ENCODE measurements around the gene DHRSX.
"Not testable (repeated sequence)": the region's sequence is repeated elsewhere in the genome, so short reads cannot be mapped to it uniquely, and the experiment has no call there.

Gene DHRSX

DNA sequence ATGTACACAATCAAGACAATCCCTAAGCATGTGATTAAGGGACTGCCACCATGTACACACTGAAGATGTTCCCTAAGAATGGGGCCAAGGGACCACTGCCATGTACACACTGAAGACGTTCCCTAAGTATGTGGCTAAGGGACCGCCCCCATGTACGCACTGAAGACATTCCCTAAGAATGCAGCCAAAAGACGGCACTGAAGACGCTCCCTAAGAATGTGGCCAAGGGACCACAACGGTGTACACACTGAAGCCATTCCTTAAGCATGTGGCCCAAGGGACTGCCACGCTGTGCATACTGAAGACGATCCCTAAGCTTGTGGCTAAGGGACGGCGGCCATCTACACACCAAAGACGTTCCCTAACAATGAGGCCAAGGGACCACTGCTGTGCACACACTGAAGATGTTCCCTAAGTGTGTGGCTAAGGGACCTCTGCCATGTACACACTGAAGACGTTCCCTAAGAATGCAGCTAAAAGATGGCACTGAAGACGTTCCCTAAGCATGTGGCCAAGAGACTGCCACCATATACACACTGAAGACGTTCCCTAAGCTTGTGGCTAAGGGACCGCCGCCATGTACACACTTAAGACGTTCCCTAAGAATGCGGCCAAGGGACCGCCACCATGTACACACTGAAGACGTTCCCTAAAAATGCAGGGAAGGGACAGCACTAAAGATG is 26.4 kb downstream of the DHRSX start:
- DNase-seq = no peak

DNA sequence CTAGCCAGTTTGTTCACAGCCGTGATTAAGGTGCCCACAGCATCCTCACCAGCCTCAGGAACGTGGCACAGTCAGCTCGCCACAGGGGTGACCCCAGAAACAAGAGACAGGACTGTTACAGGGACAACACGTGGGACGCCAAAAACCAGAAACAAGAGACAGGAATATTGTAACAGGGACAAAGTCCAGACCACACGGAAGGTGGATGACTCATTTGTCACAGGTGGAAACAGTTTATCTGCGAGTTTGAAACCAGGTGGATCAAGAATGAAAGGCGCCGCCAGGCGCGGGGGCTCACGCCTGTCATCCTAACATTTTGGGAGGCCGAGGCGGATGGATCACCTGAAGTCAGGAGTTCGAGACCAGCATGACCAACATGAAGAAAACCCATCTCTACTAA is 27.7 kb downstream of the DHRSX start:
- not testable (repeated sequence) for DNase-seq

DNA sequence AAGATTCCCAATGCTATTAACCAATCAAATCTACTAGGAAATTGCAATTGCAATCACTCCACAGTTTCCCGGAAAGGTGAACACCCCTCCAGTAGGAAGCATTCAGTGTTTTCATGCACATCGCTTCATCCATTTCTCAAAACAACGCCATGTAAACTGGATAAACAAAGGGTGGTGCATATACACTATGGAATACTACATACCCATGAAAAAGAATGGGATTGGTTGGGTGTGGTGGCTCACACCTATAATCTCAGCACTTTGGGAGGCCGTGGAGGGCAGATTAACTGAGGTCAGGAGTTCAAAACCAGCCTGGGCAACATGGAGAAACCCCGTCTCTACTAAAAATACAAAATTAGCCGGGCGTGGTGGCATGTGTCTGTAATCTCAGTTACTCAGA is 29.1 kb downstream of the DHRSX start:
- no peak for DNase-seq

DNA sequence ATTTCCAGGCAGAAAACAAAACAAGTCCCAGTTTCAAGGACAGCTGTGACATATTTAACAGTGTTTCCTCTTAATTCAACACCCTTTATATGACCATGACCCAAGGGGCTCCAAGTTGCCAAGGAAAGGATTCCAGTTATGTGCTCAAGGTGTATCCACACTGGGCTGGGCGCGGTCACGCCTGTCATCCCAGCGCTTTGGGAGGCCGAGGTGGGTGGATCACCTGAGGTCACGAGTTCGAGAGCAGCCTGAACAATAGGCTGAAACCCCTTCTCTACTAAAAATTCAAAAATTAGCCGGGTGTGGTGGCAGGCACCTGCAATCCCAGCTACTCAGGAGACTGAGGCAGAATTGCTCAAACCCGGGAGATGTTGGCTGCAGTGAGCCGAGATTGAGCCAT is 29.6 kb downstream of the DHRSX start:
- not testable (repeated sequence) for DNase-seq

DNA sequence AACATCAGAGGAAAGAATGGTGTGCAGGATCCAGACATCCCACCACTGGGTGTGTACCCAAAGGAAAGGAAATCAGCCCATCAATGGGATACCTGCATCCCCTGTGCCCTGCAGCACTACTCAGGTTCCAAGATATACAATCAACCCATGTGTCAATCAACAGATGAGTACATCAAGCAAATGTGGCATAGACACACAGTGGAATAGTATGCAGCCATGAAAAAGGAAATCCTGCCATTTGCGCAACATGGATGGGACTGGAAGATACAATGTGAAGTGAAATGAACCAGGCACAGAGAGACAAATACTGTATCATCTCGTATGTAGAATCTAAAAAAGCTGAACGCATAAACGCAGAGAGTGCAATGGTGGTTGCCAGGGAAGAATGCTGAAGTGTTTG is 30.9 kb downstream of the DHRSX start:
- DNase-seq = not testable (repeated sequence)

DNA sequence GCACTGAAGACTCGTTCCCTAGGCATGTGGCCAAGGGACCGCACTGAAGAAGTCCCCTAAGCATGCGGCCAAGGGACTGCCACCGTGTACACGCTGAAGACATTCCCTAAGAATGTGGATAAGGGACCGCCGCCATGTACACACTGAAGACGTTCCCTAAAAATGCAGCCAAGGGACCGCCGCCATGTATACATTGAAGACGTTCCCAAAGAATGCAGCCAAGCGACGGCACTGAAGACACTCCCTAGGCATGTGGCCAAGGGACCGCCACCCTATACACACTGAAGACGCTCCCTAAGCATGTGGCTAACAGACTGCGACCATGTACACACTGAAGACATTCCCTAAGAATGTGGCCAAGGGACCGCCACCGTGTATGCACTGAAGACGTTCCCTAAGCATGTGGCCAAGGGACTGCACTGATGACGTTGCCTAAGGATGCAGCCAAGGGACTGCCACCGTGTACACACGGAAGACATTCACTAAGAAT is 31.5 kb downstream of the DHRSX start:
- no peak for DNase-seq

DNA sequence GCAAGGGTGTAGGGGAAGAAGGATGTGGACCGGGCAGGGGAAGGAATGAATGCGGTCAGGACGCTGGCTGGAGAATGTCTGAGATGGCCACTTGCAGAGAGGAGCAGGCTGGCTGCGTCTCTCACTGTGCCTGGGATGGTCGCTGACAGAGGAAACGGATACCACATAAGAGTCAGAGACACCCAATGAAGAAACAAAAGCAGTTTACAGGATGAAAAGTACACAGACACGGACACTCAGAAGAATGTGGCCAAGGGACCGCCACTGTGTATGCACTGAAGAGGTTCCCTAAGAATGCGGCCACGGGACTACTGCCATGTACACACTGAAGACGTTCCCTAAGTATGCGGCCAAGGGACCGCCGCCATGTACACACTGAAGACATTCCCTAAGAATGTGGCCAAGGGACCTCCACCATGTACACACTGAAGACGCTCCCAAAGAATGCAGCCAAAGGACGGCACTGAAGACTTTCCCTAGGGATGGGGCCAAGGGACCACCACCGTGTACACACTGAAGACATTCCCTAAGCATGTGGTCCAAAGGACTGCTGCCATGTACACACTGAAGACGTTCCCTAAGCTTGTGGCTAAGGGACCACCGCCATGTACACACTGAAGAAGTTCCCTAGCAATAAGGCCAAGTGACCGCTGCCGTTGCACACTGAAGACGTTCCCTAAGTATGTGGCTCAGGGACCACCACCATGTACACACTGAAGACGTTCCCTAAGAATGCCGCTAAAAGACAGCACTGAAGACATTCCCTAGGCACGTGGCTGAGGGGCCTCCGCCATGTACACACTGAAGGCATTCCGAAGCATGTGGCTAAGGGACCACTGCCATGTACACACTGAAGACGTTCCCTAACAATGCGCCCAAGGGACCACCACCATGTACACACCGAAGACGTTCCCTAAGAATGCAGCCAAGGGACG is 32.2 kb downstream of the DHRSX start:
- DNase-seq = no peak

DNA sequence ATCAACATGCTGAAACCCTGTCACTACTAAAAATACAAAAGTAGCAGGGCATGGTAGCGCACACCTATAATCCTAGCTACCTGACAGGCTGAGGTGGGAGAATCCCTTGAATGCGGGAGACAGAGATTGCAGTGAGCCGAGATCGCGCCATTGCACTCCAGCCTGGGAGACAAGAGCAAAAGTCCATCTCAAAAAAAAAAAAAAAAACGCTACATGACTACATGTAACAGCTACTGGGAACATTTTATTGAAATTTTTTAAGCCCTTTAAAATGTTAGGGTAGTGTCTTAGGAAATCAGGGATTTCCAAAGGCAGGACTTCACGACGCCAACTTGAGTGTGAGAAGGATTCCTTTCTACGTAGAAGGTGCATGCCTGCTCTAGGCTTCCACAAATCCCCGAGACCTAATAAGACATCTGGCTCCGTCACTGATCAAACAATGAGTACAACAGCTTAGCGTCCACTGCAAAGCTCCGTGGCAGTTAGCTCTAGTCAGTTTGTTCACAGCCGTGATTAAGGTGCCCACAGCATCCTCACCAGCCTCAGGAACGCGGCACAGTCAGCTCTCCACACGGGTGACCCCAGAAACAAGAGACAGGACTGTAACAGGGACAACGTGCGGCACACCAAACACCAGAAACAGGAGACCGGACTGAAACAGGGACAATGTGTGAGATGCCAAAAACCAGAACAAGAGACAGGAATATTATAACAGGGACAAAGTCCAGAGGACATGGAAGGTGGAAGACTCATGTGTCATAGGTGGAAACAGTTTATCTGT is 33.7 kb downstream of the DHRSX start:
- no peak for DNase-seq

DNA sequence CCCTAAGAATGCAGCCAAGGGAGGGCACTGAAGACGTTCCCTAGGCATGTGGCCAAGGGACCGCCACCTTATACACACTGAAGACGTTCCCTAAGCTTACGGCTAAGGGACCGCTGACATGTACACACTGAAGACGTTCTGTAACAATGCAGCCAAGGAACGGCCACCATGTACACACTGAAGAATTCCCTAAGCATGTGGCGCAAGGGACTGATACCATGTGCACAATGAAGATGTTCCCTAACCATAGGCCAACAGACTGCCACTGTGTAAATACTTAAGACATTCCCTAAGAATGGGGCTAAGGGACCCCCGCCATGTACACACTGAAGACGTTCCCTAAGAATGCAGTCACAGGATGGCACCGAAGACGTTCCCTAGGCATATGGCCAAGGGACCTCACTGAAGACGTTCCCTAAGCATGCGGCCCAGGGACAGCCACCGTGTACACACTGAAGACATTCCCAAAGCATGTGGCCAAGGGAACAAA is 36.1 kb downstream of the DHRSX start:
- no peak for DNase-seq

DNA sequence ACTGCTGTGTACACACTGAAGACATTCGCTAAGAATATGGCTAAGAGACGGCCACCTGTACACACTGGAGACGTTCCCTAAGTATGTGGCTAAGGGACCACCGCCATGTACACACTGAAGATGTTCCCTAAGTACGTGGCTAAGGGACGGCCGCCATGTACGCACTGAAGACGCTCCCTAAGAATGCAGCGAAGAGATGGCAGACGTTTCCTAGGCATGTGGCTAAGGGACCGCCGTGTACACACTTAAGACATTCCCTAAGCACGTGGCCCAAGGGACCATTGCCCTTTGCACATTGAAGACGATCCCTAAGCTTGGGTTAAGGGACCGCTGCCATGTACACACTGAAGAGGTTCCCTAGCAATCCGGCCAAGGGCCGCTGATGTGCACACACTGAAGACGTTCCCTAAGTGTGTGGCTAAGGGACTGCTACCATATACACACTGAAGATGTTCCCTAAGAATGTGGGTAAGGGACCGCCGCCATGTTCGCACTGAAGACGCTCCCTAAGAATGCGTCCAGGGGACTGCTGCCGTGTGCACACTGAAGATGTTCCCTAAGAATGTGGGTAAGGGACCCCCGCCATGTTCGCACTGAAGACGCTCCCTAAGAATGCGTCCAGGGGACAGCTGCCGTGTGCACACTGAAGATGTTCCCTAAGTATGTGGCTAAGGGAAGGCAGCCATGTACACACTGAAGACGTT is 36.7 kb downstream of the DHRSX start:
- no peak for DNase-seq

DNA sequence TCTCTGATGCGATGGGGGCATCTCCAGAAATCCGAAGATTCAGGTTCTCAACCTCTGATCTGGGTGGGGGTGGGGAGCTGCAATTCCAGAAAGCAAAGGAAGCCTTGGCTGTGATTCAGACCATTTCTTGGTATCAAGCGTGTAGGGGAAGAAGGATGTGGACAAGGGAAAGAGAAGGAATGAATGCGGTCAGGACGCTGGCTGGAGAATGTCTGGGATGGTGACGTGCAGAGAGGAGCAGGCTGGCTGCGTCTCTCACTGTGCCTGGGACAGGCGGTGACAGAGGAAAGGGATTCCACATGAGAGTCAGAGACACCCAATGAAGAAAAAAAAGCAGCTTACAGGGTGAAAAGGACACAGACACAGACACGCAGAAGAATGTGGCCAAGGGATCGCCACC is 37.3 kb downstream of the DHRSX start:
- DNase-seq = not testable (repeated sequence)

DNA sequence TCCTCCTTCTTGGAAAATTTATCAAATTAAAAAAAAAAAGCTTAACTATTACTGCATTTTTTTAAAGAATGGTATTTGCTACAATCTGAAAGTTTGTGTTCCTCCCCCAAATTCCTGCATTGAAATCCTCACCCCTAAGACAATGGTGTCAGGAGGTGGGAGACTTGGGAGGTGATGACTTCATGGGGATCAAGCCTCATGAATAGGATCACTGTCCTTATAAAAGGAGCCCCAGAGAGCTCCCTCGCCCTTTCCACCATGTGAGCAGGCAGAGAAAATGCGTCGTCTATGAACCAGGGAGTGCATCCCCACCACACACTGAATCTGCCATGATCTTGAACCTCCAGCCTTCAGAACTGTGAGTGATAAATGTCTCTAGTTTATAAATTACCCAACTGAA is 38.0 kb downstream of the DHRSX start:
- no peak for DNase-seq

DNA sequence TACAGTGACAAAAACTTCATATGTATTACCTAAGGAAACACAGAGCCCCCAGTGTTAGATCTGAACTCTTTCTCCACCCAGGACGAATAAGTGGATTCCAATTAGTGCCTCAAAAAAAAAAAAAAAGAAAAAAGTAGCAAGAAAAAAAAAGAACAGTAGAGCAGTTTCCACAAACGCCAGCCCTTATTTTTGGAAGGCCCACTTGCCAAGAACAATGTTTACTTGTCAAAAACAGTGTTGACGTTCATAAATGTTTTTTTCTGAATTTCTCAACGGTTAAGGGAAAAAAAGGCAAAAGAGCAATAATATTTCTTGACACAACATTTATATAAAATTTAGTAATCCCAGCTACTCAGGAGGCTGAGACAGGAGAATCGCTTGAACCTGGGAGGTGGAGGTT is 38.7 kb downstream of the DHRSX start:
- no peak for DNase-seq

DNA sequence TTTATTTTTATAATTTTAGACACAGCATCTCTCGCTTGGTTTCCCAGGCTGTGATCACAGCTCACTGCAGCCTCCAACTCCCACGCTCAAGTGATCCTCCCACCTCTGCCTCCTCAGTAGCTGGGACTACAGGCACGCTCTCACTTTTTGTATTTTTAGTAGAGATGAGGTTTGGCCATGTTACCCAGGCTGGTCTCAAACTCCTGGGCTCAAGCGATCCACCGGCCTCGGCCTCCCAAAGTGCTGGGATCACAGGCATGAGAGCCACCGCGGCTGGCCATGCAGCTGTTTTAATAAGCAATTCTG is 39.1 kb downstream of the DHRSX start:
- no peak for DNase-seq

DNA sequence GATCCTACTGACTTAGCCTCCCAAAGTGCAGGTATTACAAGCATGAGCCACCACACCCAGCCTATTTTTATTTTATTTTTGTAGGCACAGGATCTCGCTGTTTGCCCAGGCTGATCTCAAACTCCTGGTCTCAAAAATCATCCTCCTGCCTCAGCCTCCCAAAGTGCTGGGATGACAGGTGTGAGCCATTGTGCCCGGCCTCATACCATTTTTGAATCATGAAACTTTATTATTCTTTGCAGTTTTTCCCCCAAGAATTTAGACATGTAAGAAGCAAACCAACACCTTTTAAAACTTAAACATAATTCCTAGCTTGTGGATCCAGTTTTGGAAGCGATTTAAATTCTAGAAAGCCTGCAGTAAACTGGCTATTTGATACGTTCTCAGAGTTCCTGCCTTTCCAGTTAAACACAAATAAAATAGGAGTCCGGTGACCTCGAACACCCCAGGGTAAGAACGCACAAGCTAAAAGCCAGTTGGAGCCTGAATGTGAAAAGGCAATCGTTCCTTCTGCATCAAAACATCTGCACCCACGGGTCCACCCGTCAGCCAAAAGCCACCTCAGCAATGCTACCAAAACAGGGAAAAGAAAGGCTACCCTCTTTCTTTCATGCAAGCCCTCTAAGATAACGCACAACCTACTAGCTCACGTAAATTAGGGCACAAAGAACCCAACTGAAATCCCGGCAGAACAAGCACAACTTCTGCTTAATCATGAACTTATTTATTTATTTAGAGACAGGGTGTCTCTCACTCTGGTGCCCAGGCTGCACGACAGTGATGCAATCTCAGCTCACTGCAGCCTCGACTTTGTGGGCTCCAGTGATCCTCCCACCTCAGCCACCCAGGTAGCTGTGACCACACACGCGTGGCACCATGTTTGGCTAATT is 39.7 kb downstream of the DHRSX start:
- DNase-seq = not testable (repeated sequence)

DNA sequence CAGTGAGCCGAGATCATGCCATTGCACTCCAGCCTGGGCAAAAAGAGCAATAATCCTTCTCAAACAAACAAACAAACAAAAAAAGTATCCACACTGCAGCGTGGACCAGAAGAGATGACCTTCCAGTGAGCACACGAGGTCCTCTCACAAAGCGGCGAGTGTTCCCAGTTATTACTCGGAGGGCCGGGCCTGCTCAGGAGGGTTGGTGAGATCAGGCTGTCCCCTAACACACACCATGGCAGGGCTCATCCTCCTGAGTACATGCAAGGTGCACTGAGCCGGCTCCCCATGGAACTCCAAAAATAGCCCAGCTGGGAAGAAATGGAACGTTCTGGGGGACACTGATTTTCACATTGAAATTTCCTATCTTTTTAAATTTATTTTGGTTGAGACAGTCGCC is 40.7 kb downstream of the DHRSX start:
- not testable (repeated sequence) for DNase-seq

DNA sequence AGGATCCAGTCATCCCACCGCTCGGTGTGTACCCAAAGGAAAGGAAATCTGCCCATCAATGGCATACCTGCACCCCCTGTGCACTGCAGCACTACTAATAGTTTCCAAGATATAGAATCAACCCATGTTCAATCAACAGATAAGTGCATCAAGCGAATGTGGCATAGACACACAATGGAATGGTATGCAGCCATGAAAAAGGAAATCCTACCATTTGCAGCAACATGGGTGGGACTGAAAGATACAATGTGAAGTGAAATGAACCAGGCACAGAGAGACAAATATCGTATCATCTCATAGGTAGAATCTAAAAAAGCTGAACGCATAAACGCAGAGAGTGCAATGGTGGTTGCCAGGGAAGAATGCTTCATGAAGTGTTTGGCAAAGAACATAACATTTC is 42.5 kb downstream of the DHRSX start:
- no peak for DNase-seq

DNA sequence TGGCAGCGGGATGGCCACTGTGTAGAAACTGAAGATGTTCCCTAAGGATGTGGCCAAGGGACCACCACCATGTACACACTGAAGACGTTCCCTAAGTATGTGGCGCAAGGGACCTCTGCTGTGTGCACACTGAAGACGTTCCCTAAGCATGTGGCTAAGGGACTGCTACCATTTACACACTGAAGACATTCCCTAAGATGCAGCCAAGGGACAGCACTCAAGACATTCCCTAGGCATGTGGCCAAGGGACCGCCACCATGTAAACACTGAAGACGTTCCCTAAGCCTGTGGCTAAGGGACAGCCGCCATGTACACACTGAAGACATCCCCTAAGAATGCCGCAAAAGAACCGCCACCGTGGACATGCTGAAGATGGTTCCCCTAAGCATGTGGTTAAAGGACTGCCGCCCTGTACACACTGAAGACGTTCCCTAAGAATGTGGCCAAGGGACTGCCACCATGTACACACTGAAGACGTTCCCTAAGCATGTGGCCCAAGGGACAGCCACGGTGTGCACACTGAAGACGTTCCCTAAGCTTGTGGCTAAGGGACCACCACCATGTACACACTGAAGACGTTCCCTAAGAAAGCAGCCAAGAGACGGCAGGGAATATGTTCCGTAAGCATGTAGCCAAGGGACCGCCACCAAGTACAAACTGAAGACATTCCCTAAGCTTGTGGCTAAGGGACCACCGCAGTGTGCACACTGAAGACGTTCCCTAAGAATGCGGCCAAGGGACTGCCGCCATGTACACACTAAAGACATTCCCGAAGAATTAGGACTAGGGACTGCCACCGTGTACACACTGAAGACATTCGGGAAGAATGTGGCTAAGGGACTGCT is 43.3 kb downstream of the DHRSX start:
- no peak for DNase-seq

DNA sequence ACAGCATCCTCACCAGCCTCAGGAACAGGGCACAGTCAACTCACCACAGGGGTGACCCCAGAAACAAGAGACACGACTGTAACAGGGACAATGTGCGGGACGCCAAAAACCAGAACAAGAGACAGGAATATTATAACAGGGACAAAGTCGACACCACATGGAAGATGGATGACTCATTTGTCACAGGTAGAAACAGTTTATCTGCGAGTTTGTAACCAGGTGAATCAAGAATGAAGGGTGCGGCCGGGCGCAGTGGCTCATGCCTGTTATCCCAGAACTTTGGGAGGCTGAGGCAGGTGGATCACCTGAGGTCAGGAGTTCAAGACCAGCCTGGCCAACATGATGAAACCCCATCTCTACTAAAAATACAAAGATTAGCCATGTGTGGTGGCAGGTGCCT is 44.7 kb downstream of the DHRSX start:
- not testable (repeated sequence) for DNase-seq

DNA sequence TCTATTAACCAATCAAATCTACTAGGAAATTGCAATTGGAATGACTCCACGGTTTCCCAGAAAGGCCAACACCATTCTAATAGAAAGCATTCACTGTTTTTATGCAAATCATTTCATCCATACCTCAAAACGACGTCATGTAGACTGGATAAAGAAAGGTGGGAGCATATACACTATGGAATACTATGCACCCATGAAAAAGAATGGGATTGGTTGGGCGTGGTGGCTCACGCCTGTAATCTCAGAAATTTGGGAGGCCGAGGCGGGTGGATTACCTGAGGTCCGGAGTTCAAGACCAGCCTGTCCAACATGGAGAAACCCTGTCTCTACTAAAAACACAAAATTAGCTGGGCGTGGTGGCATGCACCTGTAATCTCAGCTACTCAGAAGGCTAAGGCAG is 46.2 kb downstream of the DHRSX start:
- not testable (repeated sequence) for DNase-seq

DNA sequence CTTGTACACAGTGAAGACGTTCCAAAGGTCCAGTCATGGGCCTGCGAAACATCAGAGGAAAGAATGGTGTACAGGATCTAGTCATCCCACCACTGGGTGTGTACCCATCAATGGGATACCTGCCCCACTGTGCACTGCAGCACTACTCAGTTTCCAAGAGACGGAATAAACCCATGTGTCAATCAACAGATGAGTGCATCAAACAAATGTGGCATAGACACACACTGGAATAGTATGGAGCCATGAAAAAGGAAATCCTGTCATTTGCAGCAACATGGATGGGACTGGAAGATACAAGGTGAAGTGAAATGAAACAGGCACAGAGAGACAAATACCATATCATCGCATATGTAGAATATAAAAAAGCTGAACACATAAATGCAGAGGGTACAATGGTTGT is 48.0 kb downstream of the DHRSX start:
- no peak for DNase-seq

All from NCI-H187 treated with DMSO at 0.1 percent for 48 hours (cell line).